NCI-H774 (cell line): Measurements from ENCODE around the gene ACADM.
"Not testable (repeated sequence)": the region's sequence is repeated elsewhere in the genome, so short reads cannot be mapped to it uniquely, and the experiment has no call there.

Experiments
- DNase-seq: peaks from one replicate; lab custom pipeline; 2025; lab: John Stamatoyannopoulos, UW

Gene ACADM

DNA sequence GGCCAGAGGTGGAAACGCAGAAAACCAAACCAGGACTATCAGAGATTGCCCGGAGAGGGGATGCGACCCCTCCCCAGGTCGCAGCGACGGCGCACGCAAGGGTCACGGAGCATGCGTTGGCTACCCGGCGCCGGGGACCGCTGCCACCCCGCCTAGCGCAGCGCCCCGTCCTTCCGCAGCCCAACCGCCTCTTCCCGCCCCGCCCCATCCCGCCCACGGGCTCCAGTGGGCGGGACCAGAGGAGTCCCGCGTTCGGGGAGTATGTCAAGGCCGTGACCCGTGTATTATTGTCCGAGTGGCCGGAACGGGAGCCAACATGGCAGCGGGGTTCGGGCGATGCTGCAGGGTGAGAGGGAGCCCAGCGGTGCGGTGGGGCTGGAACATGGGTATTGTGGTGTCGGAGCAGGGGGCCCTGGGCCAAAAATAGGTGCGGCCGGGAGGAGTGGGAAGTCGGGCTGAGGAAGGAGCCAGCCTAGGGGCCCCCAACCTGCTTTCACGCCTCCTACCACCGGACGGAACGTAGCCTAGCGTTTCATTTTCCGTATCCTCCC lies at the start of gene ACADM:
Gene ACADM, plus strand, starts transcription at position 238 of the 551 bp plus-strand sequence. Its CDS starts 79 bp downstream, at position 317.
- DNase-seq = peak; percentile 86

DNA sequence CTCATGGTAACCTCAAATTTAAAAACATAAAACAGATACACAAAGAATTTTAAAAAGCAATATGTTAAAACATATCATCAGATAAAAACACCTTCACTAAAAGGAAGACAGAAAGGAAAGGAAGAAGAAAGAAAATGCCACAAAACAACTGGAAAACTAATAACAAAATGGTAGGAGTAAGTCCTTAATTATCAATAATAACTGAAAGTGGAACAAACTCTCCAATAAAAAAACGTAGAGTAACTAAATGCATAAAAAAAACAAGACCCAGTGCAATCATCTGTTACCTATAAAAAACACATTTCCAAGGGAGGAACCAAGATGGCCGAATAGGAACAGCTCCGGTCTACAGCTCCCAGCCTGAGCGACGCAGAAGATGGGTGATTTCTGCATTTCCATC lies 47.1 kb upstream of the ACADM start:
- DNase-seq = no peak

DNA sequence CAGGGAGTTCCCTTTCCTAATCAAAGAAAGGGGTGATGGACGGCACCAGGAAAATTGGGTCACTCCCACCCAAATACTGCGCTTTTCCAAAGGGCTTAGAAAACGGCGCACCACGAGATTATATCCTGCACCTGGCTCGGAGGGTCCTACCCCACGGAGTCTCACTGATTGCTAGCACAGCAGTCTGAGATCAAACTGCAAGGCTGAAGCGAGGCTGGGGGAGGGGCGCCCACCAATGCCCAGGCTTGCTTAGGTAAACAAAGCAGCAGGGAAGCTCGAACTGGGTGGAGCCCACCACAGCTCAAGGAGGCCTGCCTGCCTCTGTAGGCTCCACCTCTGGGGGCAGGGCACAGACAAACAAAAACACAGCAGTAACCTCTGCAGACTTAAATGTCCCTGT lies 46.5 kb upstream of the ACADM start:
- DNase-seq = peak; percentile 9

DNA sequence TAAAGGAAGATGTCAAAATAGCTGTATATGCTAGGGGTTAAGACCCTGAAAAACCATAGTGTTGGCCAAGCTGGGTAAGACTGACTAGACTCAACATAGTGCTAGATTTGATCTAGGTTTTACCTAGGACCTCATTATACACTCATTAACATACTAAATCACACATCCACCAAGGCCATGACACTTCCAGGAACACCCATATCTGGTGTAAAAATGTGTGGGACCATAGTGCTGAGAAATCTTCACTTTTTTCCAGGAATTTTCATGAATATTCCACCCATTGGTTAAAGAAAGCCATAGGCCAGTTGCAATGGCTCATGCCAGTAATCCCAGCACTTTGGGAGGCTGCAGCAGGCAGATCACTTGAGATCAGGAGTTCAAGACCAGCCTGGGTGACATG lies 34.0 kb upstream of the ACADM start:
- no peak for DNase-seq

DNA sequence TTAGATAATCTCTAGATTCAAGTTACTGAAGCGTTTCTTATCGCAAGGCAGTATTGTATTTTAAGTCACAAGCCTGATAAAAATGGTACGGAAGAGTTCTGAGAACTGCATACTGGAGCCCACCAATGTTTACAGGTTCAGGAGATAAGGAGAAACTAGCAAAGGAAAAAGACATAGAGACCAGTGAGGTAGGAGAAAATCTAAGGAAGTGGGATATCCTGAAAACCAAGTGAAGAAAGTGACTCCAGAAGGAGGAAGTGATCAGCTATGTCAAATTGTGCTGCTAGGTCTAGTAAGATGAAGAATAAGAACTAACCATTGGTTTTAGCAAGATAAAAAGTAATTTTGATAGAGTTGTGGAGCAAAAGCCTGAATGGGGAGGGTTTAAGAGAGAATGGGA lies 31.0 kb upstream of the ACADM start:
- no peak for DNase-seq

DNA sequence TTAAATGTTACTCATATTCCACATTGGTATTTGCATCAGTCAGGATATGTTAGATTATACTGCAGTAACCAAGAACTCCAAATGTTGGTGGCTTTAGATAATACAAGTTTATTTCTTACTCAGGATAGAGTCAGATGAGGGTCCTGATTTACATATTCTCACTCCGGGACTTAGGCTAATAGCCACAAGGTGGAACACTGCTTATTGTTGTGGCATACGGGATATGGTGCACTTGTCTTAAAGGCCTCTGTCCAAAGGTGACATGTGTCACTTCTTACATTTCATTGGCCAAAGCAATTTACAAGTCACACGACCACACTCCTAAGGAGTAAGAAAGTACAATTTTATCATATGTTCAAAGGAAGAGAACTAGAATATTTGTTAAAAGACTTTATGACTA lies 28.5 kb upstream of the ACADM start:
- DNase-seq = no peak

DNA sequence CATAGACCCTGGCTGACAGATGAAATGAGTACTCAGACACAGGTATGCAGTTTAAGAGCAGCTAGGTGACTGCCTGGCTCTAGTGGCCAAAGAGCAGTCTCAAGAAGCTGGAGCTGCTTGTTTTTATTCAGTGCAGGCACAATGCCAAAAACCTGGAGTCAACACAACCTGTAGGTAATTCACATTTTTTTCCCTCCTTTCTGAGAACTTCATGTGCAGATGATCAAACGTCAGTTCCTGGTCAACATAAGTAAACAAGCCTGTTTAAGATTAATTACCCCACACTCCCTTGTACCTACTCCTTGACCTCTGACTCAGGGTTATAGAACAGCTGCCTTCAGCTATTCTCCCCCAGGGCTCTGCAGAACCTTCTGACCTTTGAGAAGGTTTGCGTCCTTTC lies 17.3 kb upstream of the ACADM start:
- DNase-seq = no peak

DNA sequence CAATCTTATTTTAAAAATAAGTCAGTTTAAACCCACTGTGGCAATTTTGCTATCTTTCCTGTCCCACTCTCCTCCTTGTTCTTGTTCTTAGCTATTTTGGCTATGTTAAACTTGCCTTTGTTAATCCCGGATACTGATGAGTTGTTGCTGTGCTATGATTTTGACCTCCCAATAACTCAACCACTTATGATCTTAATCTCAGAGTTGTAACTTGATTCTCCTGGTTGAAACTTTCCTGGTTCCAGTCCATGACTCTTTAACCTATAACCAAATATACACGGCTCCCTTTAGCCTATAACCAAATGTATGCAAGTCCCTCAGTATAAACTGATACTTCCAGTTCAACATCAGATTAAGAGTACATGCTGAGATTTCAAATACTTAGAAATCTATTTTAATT lies 15.6 kb upstream of the ACADM start:
- DNase-seq = no peak

DNA sequence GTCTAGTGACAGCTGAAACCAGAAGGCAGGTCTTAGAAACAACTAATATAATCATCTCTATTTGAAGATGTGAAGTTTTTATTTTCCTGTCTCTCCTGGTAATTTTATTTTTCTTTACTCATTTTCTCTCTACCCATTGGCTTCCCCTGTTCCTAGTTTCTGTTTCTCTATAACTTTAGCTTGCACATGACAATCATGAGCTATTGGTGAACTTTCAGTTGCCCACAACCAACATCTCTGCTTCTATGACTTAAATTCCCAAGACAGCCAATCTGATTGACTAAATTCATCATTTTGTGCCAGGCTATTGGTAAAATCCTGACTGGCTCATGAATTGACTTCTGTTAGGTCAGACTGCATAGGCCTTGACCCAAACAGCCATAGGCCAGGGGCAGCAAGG lies 13.7 kb upstream of the ACADM start:
- no peak for DNase-seq

DNA sequence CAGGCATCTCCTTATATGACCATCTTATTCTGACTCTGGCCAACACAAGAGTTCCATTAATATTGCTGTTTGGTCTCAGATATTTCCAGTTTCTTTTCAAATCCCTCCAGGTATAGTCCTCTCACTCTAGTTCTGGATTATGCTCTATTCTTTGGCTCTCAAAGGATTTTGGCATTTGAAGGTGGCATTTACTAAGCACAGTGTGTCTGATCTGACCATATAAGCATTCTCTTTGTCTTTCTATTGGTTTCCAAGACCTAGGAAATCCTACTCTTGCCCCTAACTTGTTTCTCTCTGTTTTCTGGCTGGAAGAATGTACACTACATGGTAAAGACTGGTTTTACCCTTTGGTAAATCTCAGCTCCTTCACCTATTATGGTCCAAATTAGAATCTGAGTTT lies 12.7 kb upstream of the ACADM start:
- no peak for DNase-seq

DNA sequence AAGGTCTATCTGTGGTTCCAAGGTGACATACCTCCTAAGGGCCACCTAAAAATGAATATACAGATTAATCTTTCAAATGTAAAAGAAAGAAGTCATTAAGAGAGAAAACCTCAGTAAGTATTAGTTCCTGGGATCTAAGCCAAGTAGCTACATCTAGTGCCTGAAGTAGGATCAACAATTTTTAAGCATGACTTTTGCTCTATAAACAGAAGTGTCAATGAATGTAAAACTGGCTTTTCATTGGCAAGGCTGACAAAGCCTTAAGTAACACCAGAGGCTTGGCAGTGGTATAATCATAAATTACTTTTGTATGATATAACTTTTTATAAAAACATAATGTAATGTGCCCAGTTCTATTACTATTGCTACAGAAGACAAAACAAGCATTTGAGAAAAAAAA lies 12.2 kb upstream of the ACADM start:
- DNase-seq = no peak

DNA sequence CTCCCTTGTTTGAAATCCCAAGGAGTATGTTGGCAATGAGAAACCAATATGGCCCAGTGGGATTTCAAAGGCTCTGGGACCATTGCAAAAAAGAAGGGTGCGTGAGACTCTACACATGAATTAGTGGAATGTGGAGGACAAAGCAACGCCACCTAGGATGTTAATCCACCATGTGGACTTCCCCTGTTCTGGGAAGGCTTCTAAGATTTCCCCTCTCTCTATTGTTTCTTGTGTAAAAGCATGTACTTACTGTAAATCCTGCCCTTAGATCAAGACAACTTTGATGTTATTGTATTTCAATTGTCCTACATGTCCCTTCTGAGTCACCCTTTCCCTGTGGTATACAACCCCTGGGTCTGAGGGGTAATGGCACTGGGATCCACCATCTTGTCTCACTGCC lies 4.7 kb upstream of the ACADM start:
- no peak for DNase-seq

DNA sequence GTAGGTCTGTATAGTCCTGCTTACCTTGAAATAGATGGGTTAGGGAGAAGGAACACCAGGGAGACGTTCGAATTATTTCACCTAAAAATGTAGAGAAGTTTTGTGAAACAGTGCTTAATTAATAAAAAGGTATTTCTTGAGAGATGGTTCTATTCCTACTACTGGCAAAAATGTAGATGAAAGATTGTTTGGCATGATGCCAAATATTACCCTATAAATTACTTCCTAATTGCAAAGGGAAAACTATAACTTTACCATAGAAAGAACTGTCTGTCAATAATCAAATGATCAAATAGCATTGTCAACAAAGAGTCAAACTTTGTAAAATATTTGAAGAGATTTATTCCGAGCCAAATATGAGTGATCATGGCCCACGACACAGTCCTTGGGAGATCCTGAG lies 4.2 kb upstream of the ACADM start:
- no peak for DNase-seq

DNA sequence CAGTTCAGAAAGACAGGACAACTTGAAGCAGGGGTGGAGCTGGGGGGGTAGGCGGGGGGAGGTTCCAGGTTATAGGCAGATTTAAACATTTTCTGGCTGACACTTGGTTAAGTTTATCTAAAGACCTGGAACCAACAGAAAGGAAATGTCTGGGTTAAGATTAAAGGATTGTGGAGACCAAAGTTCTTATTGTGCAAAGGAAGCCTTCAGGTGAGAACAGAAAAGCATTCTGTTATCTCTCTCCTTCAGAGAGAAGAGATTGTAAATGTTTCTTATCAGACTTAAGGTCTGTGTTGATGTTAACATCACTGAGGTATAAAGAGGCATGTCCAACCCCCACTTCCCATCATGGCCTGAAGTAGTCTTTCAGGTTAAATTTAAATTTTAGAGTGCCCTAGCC lies 3.7 kb upstream of the ACADM start:
- DNase-seq = no peak

DNA sequence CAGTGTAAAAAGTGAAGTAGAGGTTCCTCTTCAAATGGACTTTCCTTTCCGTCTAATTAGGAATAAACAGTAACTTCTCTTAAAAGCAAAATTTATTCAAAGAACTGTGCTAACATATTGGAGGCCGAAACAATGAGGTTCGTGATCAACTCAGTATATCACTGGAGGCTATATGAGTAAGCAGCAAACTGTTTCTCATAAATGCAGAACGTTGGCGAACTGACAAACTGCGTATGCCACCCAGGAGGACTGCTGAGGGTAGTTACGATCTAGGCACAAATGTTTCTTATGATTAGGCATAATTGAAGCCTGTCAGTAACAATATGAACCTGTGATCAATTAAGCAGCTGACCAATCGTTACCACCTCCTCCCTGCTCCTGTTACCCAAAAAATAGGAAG lies 2.3 kb upstream of the ACADM start:
- DNase-seq = not testable (repeated sequence)

DNA sequence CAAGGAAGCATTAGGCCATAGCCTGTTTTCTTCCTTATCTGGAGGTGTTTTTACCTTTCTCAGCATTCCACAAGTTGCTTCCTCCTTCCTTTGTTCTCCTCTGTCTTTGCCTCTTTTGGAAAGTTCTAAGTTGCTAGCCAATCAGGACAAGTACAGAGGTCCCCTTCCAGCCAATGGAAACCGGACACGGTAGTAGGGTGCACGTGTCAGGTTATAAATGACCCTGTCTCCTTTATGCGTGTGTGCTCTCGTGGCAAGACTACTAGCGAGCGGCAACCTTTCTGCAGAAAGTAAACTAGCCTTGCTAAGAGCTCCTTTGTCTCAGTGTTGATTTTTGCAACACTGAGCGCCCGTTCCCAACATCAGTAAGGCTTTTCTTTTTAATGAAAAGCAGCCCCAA lies 1.5 kb upstream of the ACADM start:
- no peak for DNase-seq

DNA sequence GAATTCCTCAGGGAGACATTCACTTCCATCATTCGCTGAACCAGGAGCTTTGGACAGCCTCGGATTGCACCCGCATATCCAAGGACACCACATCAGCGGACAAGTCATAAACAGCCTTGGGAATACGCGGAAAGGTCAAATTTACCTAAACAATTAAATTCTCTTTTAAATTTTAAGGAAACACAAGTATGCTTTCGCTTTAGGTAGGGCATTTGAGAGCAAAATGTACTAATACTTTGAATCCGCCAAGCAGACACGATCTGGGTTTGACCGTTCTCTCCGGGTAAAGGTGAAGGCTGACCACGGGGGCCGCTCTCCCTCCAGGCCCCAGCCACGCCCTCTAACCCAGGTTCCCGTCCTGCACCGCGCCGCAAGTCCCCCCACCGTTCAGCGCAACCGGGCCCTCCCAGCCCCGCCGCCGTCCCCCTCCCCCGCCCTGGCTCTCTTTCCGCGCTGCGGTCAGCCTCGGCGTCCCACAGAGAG lies 479 bp upstream of the ACADM start:
- peak; percentile 82 for DNase-seq

DNA sequence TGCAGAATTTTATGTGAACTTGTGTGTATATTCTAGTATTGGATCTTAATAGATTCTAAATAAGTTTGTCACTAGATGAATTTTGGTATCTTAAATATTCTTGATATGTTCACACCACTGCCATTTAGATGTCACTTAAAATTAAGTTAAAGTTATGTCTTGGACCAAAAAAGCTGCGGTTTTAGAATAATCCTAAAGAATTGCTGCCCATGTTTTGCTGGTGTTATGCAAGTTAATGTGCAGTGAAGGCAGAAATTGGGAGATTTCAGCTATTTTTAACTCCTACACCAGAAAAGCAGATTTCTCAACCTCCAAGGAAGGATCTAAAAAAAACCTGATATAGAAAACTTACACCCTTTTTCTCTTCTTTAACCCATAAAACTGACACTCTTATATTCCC lies 757 bp downstream of the ACADM start:
- no peak for DNase-seq

DNA sequence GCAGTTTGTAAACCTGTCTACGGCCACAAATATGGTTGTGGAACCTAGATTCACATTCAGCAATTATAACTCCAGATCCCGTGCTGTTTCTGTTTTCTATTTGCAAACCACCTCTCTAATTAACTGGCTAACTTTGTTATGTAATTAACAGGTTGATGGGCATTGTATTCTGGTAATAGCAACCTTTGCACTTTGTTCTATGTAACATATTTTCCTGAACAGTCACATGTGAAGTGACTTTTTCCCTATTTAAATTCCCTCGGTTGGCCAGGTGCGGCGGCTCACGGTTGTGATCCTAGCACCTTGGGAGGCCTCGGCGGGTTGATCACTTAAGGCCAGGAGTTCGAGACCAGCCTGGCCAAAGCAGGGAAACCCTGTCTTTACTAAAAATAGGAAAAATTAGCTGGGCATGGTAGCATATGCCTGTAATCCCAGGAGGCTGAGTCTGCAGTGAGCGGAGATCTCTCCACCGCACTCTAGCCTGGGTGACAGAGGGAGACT lies 1.4 kb downstream of the ACADM start:
- DNase-seq = no peak

DNA sequence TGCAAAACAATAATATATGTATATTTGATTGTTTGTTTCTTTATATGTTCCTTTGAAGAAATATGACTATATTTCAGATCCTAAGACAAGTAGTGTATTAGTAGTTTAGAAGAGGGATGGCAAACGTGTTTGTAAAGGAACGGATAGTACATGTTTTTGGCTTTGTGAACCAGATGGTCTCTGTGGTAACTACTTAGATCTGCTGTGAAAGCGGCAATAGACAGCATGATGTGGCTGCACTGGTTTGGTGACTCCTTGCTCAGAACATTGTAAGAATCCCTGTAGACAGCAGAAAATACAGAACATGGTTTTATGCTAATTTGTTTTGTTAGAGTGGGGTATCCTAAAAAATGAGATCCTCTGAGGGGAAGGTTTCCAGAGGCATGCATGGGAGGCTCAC lies 3.1 kb downstream of the ACADM start:
- DNase-seq = no peak

DNA sequence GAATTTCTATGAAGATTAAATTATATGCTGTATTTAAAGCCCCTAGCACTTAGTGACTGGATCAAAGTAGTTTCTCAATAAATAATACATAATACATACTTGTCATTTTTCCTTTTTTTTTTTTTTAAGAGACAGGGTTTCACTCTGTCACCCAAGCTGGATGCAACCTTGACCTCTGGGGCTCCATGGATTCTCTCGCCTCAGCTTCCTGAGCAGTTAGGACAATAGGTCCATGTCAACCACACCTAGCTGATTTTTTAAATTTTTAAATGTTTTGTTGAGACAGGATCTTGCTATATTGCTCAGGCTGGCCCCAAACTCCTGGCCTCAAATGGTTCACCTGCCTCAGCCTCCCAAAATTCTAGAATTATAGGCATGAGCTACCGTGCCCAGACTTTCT lies 5.9 kb downstream of the ACADM start:
- no peak for DNase-seq

DNA sequence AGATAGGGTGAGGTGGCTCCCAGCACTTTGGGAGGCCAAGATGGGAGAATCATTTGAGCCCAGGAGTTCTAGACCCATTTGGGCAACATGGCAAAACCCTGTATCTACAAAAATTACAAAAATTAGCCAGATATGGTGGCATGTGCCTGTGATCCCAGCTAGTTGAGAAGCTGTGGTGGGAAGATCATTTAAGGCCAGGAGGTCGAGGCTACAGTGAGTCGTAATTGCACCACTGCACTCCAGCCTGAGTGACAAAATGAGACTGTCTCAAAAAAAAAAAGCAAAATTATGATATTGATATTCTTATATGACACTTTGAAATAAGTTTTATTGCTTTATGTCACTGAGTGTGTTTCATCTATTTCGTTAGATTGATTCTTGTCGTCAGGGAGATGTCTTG lies 7.4 kb downstream of the ACADM start:
- no peak for DNase-seq

DNA sequence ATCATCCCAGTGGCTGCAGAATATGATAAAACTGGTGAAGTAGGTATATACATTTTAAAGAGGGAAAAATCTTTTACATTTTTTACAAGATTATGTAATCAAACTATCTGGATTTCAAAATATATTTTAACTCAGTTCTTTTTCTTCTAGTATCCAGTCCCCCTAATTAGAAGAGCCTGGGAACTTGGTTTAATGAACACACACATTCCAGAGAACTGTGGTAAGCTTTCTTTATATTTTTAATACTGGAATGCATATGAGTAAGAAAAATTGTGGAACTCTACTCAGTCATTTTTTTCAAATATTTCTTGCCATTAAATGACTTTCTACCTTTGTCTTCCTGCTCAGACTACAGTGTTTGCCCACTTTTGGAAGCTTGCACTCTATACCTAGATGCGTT lies 8.2 kb downstream of the ACADM start:
- DNase-seq = no peak

DNA sequence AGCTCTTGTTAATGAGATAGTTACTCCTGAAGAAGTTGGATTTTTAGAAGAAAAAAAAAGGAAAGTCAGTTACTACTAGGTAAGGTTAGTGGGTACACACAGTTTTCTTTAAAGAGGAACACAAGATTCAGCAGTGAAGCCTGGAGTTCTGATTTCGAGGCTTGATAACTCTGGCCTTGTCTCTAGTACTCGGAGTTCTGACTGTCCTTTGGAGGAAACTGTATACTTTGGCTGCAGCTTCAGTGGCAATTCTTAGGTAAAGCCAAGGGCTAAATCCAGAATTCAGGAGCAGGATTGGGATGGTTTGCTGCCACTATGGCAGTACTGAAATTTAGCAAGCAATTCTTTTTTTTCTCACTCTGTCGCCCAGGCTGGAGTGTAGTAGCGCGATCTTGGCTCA lies 9.2 kb downstream of the ACADM start:
- DNase-seq = no peak

DNA sequence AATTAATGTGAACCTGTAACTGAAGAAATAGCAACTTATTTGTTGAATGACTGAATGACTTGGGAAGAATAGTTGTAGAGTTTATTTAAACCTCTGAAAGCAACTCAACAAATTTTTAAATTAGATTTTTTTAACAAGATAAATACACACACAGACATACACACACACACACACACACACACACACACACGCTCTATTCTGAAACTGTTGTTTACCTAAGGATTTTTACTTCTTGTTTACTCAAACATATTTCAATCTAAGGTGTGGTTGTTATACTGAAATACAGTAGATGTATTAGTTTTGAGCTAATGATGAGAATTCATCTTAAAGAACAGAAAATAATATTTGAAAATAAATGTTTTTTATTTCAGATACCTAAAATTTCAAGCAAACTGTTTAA lies 11.5 kb downstream of the ACADM start:
- no peak for DNase-seq
